Tibial artery (tissue), 4 donors: ENCODE results near the gene WRAP53.
A peak's percentile ranks its signal among the peaks of the same experiment; 100 is the strongest.

Experiments
- DNase-seq, 2 donors: peaks; one replicate each; pipeline ENCODE4 v3.0.0-alpha.2; 2019
- H3K27ac ChIP-seq, 2 donors: fragments of 200-600 bp; sonication (generic) in 1 of 2; 1 replicate in 1 of 2; 2 replicates in 1 of 2; pipeline ENCODE4 v1.5.1; 2018 to 2019; ENCODE audit warnings: mild to moderate bottlenecking in 1 of 2
- H3K27me3 ChIP-seq, 2 donors: fragments of 200-600 bp; sonication (generic) in 1 of 2; one replicate each; pipeline versions ENCODE4 v1.5.1 to v1.6.0; 2016 to 2019
- H3K36me3 ChIP-seq, 3 donors: fragments of 200-600 bp; sonication (generic) in 2 of 3; one replicate each; pipeline ENCODE4 v1.5.1; 2016 to 2019; ENCODE audit warnings: mild to moderate bottlenecking in 2 of 3
- H3K4me1 ChIP-seq, 4 donors: fragments of 200-600 bp; sonication (generic) in 2 of 4; 1 replicate in 3 of 4; 2 replicates in 1 of 4; pipeline ENCODE4 v1.5.1; 2016 to 2019
- H3K4me3 ChIP-seq, 2 donors: fragments of 200-600 bp; sonication (generic) in 1 of 2; 1 replicate in 1 of 2; 2 replicates in 1 of 2; pipeline ENCODE4 v1.5.1; 2018 to 2019; ENCODE audit warnings: mild to moderate bottlenecking in 2 of 2
- H3K9me3 ChIP-seq, 3 donors: fragments of 200-600 bp; sonication (generic) in 1 of 3; one replicate each; pipeline ENCODE4 v1.5.1; 2016 to 2019
- CTCF ChIP-seq, 2 experiments: fragments of 200-600 bp in 1 of 2; fragments of 450-650 bp in 1 of 2; IDR thresholded peaks; one replicate each; pipeline ENCODE4 v1.5.1; 2017 to 2019; ENCODE audit warnings: antibody characterized with exemption in 2 of 2, mild to moderate bottlenecking in 1 of 2, moderate library complexity in 1 of 2
- intact Hi-C: fragments of 100-400 bp; cut with DNase I; formaldehyde crosslinking; loops from one replicate; pipeline ENCODE4 v1.15.0; 2023; ENCODE audit warnings: low total_unique reads

WRAP53 gene

GRCh38 chr17:7650509-7651096 is 37.7 kb upstream of the WRAP53 start, which contains the start of gene ATP1B2:
Gene ATP1B2 (plus strand): TSS chr17:7650926. CDS start chr17:7651519, 593 bp downstream.
- TF ChIP-seq CTCF (IDR thresholded peaks at IDR 0.05) = no peak
- no peaks in the 10 kb centered on the region for H3K36me3 ChIP-seq
- no peaks in the 10 kb centered on the region for H3K9me3 ChIP-seq
- peaks cover 0 to 62% of the 10 kb centered on the region in 2 donors for H3K27me3 ChIP-seq
- intact Hi-C loops = no loop called here
- peak within 1 kb of the TSS; percentile 12 to 48 for H3K4me3 ChIP-seq
- H3K4me1 ChIP-seq = peaks cover 0 to 23% (median 20%) of the 10 kb centered on the region in 4 donors
- H3K27ac ChIP-seq = no peak within 1 kb of the TSS
- DNase-seq = peak in 1 of 2 donors; percentile 59

- TF ChIP-seq CTCF (IDR thresholded peaks at IDR 0.05) = no peak
- no peak overlapping the region for H3K27ac ChIP-seq
- DNase-seq = no peak
- peaks cover 0 to 62% of the 10 kb centered on the region in 2 donors for H3K27me3 ChIP-seq
- H3K4me3 ChIP-seq = peak overlapping the region; percentile 12 to 48
- H3K4me1 ChIP-seq = peaks cover 0 to 23% (median 20%) of the 10 kb centered on the region in 4 donors
- intact Hi-C loops = no loop called here
- H3K36me3 ChIP-seq = no peaks in the 10 kb centered on the region
- H3K9me3 ChIP-seq = no peaks in the 10 kb centered on the region
Observed at GRCh38 chr17:7651097-7651664, 37.1 kb upstream of the WRAP53 start.

GRCh38 chr17:7651665-7652387 is 36.5 kb upstream of the WRAP53 start:
- TF ChIP-seq CTCF (IDR thresholded peaks at IDR 0.05) = no peak
- Histone ChIP-seq H3K9me3 (no peaks in the 10 kb centered on the region), H3K4me1 (peaks cover 0 to 25% (median 21%) of the 10 kb centered on the region in 4 donors), H3K27ac (no peak overlapping the region), H3K4me3 (peak overlapping the region; percentile 12 to 48), H3K36me3 (no peaks in the 10 kb centered on the region), H3K27me3 (peaks cover 0 to 56% of the 10 kb centered on the region in 2 donors)
- no peak for DNase-seq
- intact Hi-C loops = no loop called here

GRCh38 chr17:7652388-7653356 is 35.6 kb upstream of the WRAP53 start:
- Histone ChIP-seq H3K4me1 (peaks cover 0 to 32% (median 24%) of the 10 kb centered on the region in 4 donors), H3K27ac (no peak overlapping the region), H3K4me3 (no peak overlapping the region), H3K27me3 (peaks cover 0 to 52% of the 10 kb centered on the region in 2 donors), H3K36me3 (no peaks in the 10 kb centered on the region), H3K9me3 (no peaks in the 10 kb centered on the region)
- intact Hi-C loops = no loop called here
- no peak for TF ChIP-seq CTCF (IDR thresholded peaks at IDR 0.05)
- no peak for DNase-seq
